ENCODE data around the gene SKP1.
"Not testable (repeated sequence)": the region's sequence is repeated elsewhere in the genome, so short reads cannot be mapped to it uniquely, and the experiment has no call there.

Gene SKP1

GRCh38 chr5:134153241-134153640, 23.5 kb downstream of the SKP1 start:
- TF ChIP-seq CTCF (IDR thresholded peaks at IDR 0.05; ENCODE audit: control insufficient read depth, insufficient read depth, low read depth, low read length, missing control alignments) = no peak
- DNase-seq (ENCODE audit: low read depth) = no peak
- H3K4me3 ChIP-seq (ENCODE audit: control insufficient read depth, low read depth, low read length) = no peak overlapping the region

GRCh38 chr5:134152173-134152832, 24.4 kb downstream of the SKP1 start:
- H3K4me3 ChIP-seq (ENCODE audit: control insufficient read depth, low read depth, low read length); DNase-seq (ENCODE audit: low read depth): not testable (repeated sequence)

GRCh38 chr5:134151723-134152122, 25.0 kb downstream of the SKP1 start:
- DNase-seq (ENCODE audit: low read depth) = no peak
- TF ChIP-seq CTCF (IDR thresholded peaks at IDR 0.05; ENCODE audit: control insufficient read depth, insufficient read depth, low read depth, low read length, missing control alignments) = no peak
- H3K4me3 ChIP-seq (ENCODE audit: control insufficient read depth, low read depth, low read length) = no peak overlapping the region

- no peak for TF ChIP-seq CTCF (IDR thresholded peaks at IDR 0.05; ENCODE audit: control insufficient read depth, insufficient read depth, low read depth, low read length, missing control alignments)
- no peak overlapping the region for H3K4me3 ChIP-seq (ENCODE audit: control insufficient read depth, low read depth, low read length)
- no peak for DNase-seq (ENCODE audit: low read depth)
These were observed 27.0 kb downstream of the SKP1 start for GRCh38 chr5:134149571-134150303.

- TF ChIP-seq CTCF (IDR thresholded peaks at IDR 0.05; ENCODE audit: control insufficient read depth, insufficient read depth, low read depth, low read length, missing control alignments) = no peak
- no peak for DNase-seq (ENCODE audit: low read depth)
- no peak overlapping the region for H3K4me3 ChIP-seq (ENCODE audit: control insufficient read depth, low read depth, low read length)
These were observed 27.7 kb downstream of the SKP1 start for GRCh38 chr5:134148986-134149539.

GRCh38 chr5:134148316-134148715, 28.4 kb downstream of the SKP1 start:
- no peak overlapping the region for H3K4me3 ChIP-seq (ENCODE audit: control insufficient read depth, low read depth, low read length)
- no peak for TF ChIP-seq CTCF (IDR thresholded peaks at IDR 0.05; ENCODE audit: control insufficient read depth, insufficient read depth, low read depth, low read length, missing control alignments)
- DNase-seq (ENCODE audit: low read depth) = no peak

Measured in AG09309 (cell line).